Activated effector memory CD4-positive, alpha-beta T cell treated with Interleukin-2 at 50 U/mL for 16 hours (primary cell): ENCODE results near the gene ETV1.

ENCODE experiments used
- DNase-seq: peaks from one replicate; pipeline ENCODE4 v3.0.0-alpha.2; 2020

The ETV1 gene

DNA sequence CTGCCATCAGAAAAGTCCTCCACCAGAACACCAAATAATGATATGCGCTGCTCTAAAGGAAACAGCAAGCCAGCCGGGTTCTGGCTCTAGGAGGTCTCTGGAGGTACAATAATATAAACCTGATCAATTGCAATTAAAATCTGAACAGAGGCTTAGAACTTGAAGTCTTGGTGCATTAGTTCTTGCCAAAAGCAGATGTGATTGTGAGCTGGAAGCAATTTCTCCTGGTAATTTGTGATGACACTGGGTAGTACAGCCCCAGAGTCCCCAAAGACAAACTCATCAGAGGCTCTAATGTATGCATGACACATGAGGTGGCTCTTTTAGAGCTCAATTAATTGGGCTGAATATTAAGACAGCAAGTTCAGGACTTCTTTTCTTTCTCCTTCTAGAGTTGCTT, 3.3 kb downstream of the ETV1 start:
- no peak for DNase-seq

DNA sequence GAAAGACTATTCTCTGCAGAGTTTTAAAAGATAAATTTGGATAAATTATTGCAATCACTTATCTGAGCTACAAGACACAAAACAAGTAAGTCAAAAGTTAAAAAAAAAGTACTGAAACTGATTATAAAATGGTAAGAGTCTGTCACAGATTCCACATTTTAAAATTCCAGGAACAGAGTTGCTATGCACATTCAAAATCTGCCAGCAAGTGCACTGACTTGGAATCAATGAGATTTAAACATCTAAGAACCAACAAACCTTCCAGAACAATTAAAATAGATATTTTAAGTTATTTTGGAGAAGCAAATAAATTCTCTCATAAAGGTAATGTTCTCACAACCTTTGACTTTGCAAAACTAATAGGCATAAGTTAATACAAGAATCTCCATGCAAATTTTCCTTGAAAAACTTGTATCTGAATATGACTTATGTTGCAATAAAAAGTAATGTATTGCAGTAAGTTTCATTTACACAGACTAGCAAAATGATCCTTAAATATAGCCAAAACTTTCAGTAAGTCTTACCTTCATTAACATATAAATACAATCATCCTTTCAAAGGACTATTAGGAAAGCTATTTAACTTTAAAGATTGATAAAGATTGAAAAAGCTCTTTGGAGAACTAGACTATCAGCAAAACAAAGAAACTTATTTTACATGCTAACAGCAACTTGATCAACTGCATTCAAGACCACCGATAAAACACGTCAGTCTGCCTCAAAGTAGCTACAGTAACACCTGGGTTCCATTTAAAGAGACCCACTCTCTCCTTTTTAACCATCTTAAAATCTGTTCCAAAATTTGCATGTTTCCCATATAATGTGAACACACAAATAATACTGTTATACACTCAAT, 4.4 kb downstream of the ETV1 start:
- DNase-seq, result no peak

DNA sequence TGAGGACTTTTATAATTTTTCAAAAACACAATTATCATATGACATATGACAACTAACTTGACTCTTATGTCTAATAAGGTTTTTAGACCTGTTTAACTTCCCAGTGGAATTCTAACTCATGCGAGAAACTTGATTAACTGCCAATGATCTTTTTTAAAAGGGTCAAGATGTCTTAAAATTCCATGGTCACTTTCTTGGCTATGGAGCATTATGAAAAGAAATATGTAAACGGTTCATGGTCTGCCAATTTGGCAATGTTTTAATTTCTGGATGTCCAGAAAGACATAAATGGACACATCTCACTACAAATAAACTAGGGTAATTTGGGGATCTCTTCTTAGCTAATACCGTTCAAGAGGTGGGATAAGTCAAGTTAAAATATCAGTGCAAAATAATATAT, 5.4 kb downstream of the ETV1 start:
- DNase-seq, result no peak

DNA sequence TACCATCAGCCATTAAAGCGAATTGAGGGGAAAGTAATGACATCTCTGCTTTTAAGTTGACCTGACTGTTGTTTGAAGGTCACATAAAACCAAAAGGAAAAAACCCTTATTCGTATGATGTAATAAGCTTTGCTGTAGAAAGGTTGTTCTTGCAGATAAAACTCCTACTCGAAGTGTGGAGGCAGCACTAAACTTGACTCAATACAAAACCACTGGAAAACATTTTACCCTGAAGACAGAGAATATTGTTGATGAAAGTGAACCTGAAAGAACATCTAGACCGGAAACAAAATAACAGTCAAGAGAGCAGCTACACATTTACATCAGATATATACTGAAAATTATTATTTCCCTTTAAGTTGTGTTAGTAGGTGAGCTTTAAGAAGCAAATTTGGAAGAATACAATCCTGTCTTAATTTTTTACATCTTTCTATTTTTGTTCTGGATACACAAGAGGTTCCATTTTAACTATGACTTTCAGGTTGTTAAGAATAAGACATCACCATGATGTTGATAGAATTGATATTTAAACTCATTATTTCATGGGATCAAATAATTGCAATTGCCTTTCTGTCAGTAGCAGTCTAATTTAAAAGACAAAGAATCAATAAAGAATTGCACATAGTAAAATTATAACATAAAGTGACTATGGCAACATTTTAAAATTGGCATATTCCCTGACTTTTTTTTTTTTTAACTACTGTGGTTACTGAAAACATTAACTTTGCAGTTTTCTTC, 6.4 kb downstream of the ETV1 start:
- DNase-seq, result no peak

DNA sequence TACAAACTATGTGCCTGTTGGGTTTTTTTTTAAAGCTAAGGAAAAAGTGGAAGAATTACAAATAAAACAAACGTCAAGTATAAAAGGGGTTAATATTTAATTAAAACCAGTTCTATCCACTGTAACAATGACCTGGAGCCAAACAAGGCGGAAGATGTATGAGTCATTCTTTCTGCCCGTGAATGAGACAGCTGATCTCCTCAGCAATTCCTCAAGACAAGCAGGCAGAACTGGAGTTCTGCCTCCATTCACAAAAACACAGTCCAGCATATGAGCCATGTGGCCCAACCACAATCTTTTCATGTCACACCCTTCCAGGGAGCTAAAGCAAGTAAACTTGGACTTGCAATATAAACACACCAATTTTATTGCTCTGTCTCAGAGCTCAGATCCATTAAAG, 8.4 kb downstream of the ETV1 start:
- no peak for DNase-seq

DNA sequence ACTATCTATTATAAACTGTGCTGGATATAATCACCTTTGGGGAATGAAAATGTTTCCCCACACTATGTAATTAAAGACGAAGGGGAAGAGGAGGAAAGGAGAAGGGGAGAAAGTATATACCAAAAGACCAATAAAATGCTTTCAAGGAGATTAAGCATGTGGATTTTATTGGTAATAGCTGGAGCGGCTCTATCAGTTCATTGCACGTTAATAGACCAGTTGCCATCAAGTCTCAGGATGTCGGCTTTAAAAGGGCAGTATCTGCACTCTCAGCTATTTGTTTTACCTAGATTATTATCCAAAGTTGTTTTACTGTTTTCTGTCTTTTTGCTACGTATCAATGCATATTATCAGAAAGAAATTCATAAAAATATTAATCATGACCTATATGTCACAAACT, 9.0 kb downstream of the ETV1 start:
- no peak for DNase-seq

DNA sequence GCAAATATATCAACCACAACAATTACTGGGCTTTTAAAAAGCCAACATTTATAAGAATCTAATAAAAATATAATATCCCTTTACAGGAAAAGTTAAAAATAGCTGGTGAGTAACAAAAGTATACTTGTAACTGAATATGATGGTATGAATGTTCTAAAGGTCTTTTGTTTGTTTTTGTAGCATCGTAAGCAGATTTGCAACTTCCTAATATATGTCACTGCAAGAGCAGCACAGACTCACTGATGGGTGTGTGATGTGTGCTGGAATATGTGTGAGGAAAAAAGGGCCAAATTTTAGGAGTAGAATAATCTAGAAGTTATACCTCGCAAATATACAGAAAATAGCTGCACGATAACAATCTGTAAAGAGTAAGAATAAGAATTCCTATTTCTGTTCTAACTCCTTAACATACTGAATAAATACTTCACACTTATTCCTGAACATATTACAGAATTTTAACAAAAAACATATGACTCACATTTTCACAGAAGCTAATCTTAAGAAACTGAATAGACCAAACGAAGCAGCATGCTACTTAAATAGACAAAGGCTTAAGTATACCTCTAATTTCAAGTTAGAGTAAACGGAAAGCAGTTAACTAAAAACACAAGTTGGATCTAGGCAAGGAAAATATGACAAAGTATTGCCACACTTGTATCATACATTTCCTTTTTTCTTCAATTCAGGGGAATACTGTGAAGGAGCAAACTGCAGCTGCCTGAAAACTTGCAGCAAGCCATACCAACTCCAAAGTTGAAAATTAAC, 9.6 kb downstream of the ETV1 start:
- DNase-seq, result no peak

DNA sequence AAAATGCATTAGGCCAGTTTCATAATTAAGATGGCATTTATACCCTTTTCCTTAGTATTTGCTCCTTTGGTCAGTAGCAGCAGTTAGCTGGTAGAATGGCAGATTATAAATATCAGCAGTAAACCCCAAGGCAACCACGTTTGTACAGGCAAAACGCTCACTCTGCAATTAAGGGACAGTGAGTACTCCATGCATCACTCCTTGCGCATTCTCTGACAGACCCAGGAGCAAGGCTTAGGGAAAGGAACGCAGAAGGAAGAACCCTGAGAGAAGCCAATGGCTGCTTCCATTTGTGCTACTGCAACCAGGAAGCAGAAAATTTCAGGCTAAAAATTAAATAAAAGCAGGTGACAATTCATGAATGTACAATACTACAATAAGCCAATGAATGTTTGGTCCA, 12.9 kb downstream of the ETV1 start:
- no peak for DNase-seq

DNA sequence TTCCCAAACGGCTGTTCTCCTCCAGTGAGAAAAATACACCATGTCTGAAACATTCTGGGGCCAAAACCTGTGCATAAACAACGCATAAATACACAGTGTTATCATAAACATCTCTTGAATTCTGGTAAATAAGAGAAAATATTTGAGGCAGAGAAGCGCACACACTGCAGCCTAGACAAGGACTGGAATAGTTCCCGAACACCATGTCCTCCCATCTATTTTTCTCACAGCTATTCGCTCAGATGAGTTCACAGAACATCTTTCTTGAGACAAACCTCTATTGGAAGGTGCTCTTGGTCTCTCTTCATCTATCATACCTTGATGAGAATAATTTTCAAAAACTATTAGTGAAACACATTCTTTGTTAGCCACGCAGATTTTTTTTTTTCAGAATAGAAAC, 24.4 kb downstream of the ETV1 start:
- no peak for DNase-seq

DNA sequence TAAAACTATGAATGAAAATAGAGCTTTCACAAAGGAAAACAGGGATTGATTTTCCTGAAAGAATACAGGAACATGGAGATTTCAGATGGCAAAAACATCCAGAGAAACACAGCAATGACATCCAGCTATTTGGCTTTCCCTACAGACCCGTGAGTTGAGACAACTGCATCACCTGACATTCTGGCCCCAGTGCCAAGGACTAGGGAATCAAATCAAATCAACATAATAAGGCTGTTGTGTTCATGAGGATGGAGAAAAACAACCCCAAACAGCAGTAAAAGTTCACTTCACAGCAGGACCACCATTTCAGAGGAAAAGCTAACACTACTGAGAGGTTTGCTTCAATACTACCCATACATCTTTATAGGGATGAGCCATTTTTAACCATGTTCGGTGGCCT, 25.5 kb downstream of the ETV1 start:
- no peak for DNase-seq

DNA sequence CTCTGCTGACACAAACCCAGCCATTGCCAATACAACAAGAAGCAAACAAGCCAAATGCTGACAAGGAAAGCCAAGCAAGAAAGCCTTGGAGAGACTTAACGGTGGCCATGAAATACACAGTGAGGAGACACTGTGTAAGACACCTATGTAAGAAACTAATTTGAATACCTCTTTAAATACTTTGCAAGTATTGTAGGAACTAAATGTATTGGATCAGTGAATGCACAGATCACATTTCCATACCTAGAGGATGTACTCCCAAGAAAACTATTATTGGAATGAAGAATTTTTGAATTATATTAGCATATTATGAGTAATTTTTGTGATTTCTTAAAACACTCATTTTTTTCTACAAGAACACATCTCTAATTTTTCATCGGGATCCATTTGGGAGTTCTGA, 34.0 kb downstream of the ETV1 start:
- DNase-seq, result no peak

DNA sequence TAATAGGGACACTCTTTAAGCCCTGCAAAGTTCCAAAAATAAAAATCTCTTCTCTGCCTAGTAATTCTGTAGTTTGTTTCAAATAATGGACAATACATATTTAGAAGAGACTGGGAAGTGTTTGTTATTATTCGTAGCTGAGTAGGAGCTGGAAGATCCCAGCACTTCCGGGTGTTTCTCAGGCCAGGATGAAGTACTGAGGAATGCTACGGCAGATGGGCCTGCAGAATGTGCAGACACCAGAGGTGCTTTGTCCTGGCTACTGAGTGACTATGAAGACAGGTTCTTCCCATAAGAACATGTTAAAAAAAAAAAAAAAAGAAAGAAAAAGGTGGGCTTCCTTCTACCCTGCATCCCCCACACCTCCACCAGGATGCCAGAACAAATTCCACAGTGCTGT, 36.1 kb downstream of the ETV1 start:
- no peak for DNase-seq

DNA sequence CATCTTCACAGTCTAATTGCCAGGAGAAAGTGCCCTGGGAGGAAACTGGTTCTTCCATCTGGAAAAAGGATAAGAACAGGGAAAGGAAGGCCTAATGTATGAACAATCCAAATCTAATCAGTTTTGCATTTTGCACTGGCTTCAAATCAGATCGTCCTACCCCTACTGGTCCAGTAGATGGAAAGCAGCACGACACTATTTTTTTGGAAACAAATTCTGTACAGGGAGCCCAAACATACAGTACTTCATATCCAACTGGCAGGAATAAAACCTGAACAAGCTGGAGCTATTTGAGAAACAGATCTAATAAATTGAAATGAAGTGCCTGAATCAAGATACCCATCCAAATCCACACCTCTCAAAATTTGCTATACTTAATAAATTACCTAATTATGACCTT, 36.5 kb downstream of the ETV1 start:
- no peak for DNase-seq

DNA sequence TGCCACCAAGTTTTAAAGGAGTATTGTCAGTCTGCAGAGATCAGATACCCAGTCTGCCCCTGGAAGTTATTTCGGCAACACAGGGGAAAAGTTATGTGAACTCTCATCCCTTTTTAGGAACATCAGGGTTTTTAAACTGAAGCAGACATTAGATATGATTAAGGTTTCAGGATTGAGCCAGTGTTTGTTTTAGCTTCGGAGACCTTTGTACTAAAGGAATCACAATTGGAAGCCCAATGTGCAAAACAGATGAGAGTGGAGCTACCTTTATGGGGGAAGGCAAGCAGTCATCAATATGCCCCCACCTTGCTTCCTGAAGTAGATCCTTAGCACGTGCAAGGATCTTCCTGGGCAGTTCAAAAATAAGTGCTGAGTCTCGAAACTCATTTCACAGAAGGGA, 39.5 kb downstream of the ETV1 start:
- no peak for DNase-seq

DNA sequence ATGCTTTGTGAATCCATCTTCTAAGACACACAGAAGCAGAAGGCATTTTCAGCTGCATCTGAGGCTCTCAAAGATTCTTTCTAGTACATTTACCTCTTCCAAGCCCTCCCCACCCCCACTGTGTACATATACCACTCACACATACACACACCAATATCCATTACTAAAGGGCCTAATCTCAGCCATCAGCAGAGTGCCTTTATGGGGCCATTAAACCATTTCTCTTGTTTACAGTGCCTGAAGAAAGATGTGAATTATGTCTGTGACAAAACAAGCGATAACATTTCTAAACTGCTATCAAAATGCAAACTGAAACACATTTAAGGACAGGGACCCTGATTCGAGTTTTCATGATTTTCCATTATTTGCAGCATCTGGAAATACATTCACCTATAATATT, 40.0 kb downstream of the ETV1 start:
- no peak for DNase-seq

DNA sequence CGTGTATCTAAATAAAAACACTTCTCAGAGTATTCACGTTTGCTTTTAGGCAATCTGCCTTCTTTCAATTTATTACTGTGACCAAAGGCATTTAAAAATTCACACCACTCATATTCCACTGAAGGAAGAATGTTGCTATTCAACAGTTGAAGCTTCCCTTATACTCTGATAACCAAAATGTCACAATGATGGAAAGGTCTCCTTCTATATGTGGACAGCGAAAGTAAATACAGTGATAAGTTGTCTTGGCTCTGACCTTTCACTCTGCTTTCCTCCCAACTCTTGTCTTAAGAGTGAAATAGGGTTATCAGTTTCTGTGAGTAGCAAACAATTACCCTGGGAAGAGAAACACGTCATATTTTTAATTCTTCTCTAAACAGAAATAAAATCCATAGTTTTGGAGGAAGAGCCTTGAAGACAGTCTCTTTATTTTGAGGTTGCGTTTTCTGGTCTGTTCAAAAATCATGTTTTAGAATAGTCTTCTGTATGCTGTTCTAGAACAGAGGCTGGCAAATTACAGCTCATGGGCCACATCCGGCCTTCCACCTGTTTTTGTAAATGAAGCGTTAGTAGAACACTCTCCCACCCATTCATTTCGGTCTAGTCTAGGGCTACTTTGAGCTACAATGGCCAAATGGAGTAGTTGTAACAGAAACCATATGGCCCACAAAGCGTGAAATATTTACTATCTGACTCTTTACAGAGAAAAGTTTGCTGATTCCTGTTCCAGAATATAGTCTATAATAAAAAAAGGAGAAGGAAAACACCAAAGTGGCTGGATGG, 41.3 kb downstream of the ETV1 start:
- no peak for DNase-seq

DNA sequence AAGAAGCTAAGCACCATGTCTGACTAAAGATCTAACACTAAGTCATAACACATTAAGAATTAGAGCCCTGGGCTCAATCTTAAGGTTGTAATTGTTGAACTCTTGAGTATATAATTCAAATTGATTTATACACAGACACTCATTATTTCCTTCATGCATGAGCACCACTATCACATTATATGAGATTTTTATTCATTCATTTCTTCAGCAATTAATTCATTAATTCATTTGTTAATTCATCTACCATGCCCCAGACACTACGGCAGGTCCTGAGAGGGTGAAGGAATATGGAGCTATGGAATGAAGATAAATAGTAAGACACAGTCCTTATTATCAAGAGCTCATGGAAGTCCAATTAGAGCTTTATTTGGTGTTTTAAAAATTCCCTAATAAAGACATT, 41.9 kb downstream of the ETV1 start:
- no peak for DNase-seq

DNA sequence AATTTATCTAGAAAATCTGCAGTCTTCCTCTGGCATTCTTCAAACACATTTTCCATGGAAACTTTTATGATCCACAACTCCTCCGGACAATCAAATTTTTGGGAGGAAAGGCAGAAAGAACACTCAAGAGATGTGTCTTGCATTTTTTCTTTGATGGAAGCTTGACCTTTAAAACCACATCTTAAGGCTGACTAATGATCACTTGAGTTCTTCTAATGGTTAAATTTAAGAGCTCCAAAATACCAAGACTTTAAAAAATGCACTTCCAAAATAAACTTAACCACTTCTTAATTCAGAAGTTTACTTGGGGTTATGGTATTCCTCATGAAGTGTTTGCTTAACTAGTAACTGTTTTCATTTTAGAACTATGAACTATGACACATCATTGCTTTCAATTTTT, 43.3 kb downstream of the ETV1 start:
- DNase-seq, result no peak

DNA sequence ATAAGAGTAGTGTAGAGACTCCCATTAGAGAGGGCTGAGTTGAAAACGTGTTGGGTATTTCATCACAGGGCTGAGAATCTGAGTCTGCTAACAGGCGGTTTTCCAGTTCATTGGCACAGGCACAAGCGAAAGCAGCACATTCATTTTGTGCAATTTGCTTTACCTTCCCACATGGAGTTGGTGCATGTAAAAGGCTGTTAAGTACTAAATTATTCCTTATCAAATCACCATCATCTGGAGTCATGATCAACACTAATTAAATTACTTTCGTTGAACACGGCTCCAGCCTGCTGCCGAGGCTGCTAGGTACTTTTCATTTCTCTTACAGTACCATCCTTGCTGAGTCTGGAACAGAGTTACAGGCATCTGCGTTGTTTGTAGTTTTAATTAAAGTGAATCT, 43.8 kb downstream of the ETV1 start:
- no peak for DNase-seq

DNA sequence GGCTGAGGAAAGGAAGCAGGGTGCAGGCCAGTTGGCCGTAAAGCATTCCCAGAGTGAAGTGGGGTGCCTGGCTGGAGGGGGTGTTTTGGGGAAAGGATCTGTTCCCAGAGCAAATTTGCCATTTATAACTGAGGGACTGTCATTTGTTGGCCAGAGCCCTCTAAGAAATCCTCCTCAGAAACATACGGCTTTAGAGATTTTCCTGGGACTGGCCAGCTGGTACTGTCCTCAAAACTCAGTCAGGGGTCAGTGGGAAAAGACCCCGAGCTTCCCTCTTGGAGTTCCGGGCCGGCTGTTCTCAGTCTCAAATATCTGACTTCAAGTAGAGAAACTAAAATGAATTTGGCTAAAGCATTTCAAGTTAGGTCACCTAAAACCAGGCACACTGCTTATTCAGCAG, 55.9 kb downstream of the ETV1 start:
- DNase-seq, result no peak

DNA sequence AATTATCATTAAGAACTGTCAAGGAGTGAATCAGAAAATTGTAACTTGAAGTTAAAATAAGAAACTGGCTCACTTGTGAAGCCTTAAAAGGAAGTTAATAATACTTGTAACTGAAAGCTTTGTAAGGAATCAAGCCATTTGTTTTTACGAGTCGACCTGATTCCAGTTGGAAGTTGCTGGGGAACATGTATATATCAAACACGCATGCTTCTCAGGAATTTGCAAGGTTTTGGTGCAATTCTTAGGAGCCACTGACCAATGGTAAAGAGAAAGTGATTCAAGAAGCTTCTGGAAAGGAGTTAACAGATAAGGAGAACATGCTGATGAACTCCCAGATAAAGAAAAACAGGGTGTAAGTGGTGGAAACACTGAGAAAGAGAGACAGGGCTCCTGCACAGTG, 56.4 kb downstream of the ETV1 start:
- no peak for DNase-seq

DNA sequence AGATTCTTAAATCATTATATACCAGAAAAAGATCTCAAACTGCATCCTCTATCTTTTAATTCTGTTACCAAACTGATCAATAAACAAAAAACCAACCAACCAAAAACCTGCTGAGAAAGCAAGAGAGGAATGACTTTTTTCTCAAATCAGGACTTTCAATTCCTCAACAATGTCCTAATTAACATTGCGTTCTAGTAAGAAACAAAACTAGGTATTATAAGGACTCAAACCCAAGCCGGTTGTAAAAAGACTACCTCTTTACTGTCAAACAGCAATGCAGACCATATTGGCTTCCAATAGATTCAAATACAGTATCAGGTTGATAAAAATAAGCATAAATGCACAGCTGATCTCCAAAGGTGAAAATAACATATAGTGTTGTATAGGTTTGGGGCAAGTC, 57.3 kb downstream of the ETV1 start:
- DNase-seq, result no peak

DNA sequence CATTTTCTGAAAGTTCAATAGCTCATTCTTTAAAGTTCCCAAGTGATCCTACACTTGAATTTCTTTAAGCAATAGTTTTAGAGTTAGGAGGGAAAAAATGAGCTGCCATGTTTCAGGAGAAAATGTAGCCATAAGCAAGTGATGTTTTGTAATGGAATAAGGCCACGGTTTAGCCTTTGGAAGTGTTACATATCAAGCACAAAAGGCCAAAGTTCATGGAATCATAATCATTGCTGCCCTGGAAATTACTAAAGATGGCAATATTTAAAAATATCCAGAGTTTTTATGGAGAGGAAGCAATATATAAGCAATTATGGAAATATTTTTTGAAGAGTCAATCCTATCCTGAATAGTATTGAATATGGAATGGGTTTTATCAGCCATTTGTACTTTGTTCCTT, 68.4 kb downstream of the ETV1 start:
- DNase-seq, result no peak
